Endothelial cell of hepatic sinusoid (primary cell): ENCODE data around the gene ADGRF4.

Experiments
- in situ Hi-C: cut with HindIII; loops from 2 replicates; pipeline ENCODE4 v1.10.0; 2017; ENCODE audit warnings: low sequenced_read_pairs

The ADGRF4 gene, protein sequence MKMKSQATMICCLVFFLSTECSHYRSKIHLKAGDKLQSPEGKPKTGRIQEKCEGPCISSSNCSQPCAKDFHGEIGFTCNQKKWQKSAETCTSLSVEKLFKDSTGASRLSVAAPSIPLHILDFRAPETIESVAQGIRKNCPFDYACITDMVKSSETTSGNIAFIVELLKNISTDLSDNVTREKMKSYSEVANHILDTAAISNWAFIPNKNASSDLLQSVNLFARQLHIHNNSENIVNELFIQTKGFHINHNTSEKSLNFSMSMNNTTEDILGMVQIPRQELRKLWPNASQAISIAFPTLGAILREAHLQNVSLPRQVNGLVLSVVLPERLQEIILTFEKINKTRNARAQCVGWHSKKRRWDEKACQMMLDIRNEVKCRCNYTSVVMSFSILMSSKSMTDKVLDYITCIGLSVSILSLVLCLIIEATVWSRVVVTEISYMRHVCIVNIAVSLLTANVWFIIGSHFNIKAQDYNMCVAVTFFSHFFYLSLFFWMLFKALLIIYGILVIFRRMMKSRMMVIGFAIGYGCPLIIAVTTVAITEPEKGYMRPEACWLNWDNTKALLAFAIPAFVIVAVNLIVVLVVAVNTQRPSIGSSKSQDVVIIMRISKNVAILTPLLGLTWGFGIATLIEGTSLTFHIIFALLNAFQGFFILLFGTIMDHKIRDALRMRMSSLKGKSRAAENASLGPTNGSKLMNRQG

GRCh38 chr6:47698342-47698787 is at the start of gene ADGRF4:
TSS of gene ADGRF4 (plus strand) at chr6:47698580. CDS start at chr6:47707246, 8,666 bp downstream.
- in situ Hi-C loops, result no loop called here

DNA sequence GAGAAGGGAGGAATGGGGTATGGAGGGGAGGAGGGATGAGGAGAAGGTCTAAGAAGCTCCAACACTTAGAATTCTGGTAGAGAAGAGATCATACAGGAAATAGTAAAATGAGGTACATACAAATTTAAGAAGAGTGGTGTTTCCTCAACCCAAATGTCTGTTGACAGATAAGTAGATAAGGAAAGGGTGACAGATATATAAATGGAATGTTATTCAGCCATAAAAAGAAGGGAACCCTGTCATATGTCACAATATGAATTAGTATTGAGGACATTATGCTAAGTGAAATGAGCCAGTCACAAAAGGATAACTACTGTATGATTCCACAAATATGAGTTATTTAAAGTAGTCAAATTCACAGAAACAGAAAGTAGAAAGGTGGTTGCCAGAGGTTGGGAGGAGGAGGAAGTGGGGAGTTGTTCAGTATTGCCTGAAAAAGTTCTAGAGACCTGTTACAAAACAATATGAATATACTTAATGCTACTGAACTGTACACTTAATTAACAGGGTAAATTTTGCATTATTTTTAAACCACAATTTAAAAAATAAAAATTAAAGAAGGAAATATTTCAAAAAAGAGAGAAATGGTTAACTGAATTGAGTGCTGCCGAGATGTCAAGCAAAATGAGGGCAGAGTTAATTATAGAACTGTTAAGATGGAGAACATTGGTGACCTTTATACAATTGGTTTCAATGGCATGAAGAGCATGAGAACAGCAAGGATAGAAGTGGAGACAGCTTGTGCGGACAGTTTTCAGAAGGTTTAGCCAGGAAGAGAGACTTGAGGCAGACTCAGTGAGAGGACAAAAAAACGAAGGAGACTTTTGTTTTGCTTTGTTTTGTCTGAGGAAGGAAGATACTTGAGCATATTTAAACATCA is 47.6 kb upstream of the ADGRF4 start:
- in situ Hi-C loops, result no loop called here

- in situ Hi-C loops, result no loop called here
These were observed 46.9 kb upstream of the ADGRF4 start for GRCh38 chr6:47651505-47651944.

GRCh38 chr6:47653706-47654105 is 44.7 kb upstream of the ADGRF4 start:
- in situ Hi-C loops, result no loop called here

DNA sequence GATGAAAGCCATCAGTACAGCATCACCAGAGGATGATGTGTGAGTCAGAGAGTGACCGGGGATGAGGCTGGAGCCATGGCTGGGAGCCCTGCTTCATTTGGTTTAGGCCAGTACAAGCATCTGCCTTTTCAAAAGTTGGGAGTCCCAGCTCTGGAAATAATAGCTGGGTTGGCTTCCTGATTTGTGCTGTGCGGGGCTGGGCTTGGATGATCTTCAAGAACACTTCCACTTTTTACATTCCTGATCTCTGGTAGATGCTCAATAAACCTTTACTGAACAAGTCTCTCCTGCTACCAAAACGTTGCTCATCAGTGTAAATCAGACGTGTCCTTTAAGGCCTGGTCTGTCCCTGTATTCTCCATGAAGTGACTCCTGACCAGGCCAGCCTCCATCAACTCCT is 44.1 kb upstream of the ADGRF4 start:
- in situ Hi-C loops, result no loop called here

DNA sequence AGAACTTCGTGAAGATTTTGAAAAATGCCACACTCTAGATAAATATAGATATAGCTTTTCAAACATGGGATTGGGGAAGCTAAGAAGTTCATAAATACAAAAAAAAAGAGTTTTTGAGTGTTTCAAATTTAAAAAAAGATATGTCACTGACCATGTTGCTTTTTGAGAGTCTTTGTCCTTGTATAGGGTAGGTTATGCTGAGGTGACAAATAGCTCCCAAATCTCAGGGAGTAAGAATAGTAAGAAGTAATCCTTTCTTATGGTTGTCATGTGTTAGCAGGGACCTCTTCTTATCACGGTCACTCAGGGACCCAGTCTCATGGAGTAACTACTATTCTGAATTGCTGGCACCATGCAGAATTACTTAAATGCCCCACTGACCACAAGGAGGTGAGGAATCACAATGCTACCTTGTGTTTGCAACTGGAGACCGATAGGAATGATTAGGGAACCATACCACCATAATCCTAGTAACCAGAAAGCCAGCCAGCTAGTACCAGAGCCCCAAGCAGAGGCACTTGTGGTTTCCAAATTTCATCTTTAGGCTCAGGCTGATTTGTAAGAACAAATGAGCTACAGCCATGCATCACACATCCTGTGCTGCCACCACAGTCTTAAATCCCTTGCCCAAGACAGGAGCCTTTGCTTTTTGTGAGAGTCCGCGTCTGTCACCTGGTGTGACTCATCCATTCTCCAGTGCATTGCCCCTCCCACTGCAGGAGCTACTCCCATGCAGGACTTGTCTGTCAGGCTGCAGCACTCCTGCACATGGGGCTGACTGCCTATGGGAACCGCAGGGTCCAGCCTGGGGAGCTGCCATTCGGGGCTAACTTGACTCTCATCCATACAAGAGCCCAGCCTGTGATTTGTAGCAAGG is 42.4 kb upstream of the ADGRF4 start:
- in situ Hi-C loops, result no loop called here

- in situ Hi-C loops, result no loop called here
These were observed 36.4 kb upstream of the ADGRF4 start for GRCh38 chr6:47661960-47662359.

- in situ Hi-C loops, result no loop called here
These were observed 34.7 kb upstream of the ADGRF4 start for GRCh38 chr6:47663462-47664216.

- in situ Hi-C loops, result no loop called here
These were observed 33.3 kb upstream of the ADGRF4 start for GRCh38 chr6:47665112-47665511.

- in situ Hi-C loops, result no loop called here
These were observed 28.5 kb upstream of the ADGRF4 start for GRCh38 chr6:47669684-47670513.

GRCh38 chr6:47670851-47671250 is 27.5 kb upstream of the ADGRF4 start:
- in situ Hi-C loops, result no loop called here

- in situ Hi-C loops, result no loop called here
These were observed 26.6 kb upstream of the ADGRF4 start for GRCh38 chr6:47671777-47672176.

DNA sequence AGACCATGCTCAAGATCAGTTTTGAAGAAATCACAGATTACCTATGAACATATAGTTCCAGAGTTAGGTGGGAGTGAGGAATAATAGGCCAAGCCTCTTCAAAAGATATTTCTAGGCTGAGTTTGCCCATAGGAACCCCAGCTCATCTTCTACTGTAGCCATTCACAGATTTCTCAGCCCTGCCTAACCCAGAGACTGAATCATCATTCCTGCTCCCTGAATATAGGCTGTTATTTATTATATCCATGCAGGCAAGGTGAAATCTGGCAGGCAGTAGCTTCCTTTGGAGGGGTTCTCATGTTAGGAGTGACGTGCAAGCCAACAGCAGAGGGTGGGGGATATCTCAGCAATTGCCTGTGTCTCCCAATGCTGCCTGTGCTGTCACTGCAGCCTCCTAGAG is 25.6 kb upstream of the ADGRF4 start:
- in situ Hi-C loops, result no loop called here

DNA sequence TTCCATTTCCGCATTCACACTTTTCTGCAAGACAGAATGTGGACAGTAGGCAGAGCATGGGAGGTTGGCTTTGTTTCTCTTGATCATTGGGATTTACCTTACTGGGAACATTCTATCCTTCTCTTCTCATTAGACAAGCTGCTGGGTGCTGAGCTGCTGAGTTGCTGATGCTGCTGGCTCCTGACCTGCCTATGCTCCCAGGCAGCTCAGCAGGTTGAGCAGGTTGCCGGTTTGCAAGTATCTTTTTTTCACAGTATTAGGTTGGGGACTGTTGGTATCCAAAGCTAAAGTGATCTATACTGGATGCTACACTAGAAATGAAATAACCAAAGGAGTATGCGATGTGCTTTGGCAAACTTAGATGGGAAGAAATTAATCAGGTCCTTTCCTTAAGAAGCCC is 23.7 kb upstream of the ADGRF4 start:
- in situ Hi-C loops, result no loop called here

DNA sequence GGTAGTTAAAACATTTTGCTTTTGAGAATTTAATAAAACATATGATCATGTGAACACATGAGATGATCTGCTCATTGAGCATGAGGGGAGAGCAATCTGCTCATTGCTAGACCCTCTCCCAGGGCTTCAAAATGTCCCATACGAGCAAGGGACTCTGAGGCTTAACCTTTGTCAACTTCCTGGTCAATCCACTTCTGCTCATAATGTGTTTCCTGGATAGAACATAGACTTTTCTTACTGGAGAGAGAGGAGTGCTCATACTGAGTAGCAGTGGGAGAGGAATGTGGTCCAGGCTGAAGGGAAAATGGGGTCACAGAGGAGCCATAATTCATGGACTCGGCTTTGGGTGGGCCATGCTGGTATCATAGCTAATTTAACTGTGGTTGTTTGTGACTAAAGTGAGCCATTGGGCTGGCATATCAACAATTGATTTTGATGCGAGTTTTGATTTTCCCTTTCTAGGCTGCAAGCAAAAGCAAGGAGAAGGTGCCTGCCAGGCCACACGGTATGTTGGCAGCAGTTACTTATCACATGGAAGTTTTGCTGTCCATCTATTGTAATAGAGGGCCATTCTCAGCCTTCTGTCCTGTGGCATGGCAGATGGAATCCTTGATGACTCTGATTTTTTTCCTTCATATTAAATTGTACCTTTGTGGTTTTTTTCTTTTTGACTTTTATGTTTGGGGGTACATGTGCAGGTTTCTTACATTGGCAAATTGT is 20.8 kb upstream of the ADGRF4 start:
- in situ Hi-C loops, result no loop called here

DNA sequence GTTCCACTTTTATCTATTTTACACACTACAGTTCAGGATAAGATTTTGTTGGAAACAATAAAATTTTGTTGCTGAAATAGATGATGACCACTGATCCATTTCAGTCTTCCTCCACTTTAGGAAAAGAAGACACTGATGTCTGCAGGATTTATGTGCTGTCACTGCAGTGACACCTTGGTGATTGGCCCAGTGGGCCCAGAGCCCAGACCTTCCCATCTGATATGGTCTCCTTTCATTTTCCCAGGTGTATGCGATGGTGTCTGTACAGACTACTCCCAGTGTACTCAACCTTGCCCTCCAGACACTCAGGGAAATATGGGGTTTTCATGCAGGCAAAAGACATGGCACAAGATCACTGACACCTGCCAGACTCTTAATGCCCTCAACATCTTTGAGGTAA is 19.6 kb upstream of the ADGRF4 start:
- in situ Hi-C loops, result no loop called here

GRCh38 chr6:47679322-47679906 is 19.0 kb upstream of the ADGRF4 start:
- in situ Hi-C loops, result no loop called here

DNA sequence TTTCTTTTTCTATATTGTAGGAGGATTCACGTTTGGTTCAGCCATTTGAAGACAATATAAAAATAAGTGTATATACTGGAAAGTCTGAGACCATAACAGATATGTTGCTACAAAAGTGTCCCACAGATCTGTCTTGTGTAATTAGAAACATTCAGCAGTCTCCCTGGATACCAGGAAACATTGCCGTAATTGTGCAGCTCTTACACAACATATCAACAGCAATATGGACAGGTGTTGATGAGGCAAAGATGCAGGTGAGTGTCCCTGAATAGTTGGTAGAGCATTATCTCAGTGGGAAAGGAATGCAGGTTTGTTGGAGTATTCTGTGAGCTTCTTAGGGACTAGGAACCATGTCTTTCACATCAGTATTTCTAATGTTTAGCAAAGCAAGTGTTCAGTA is 18.3 kb upstream of the ADGRF4 start:
- in situ Hi-C loops, result no loop called here
